PFSK-1 (cell line): ENCODE measurements around the gene PRSS33.

Experiments
- POLR2AphosphoS5 ChIP-seq: IDR thresholded peaks from 2 replicates; pipeline ENCODE4 v1.6.1; 2012; ENCODE audit warnings: low read depth, mild to moderate bottlenecking, control low read depth, low read length, moderate library complexity
- SIN3A ChIP-seq: IDR thresholded peaks from 2 replicates; pipeline ENCODE4 v1.6.1; 2012; ENCODE audit warnings: mild to moderate bottlenecking, low read length, moderate library complexity, borderline replicate concordance; ENCODE audit not compliant: insufficient read depth
- TF ChIP-seq, protein P1 (sequence below), 2 experiments: IDR thresholded peaks; 2 replicates each; pipeline versions ENCODE4 v1.6.1 to v1.8.0; 2011 to 2012; ENCODE audit warnings: low read depth in 2 of 2, low read length in 2 of 2, control low read depth in 1 of 2, inconsistent platforms in 1 of 2, mild to moderate bottlenecking in 1 of 2, moderate library complexity in 1 of 2; ENCODE audit not compliant: insufficient read depth in 1 of 2

DNA sequence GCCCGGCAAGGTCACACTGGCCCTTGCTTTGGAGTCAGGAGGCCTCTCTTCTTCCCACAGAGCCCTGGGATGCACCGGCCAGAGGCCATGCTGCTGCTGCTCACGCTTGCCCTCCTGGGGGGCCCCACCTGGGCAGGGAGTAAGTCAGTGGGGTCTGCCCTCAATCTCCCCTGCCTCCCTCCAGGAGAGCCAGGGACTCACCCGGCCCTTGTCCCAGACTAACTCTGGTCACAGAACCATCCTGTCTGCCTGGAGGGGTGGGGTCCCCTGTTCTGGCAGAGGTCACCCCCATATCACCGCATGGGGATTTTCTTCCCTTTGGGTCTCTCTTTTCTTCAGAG is 43.0 kb upstream of the PRSS33 start:
- no peak for TF ChIP-seq POLR2AphosphoS5
- TF ChIP-seq SIN3A: no peak
- TF ChIP-seq, protein P1, sequence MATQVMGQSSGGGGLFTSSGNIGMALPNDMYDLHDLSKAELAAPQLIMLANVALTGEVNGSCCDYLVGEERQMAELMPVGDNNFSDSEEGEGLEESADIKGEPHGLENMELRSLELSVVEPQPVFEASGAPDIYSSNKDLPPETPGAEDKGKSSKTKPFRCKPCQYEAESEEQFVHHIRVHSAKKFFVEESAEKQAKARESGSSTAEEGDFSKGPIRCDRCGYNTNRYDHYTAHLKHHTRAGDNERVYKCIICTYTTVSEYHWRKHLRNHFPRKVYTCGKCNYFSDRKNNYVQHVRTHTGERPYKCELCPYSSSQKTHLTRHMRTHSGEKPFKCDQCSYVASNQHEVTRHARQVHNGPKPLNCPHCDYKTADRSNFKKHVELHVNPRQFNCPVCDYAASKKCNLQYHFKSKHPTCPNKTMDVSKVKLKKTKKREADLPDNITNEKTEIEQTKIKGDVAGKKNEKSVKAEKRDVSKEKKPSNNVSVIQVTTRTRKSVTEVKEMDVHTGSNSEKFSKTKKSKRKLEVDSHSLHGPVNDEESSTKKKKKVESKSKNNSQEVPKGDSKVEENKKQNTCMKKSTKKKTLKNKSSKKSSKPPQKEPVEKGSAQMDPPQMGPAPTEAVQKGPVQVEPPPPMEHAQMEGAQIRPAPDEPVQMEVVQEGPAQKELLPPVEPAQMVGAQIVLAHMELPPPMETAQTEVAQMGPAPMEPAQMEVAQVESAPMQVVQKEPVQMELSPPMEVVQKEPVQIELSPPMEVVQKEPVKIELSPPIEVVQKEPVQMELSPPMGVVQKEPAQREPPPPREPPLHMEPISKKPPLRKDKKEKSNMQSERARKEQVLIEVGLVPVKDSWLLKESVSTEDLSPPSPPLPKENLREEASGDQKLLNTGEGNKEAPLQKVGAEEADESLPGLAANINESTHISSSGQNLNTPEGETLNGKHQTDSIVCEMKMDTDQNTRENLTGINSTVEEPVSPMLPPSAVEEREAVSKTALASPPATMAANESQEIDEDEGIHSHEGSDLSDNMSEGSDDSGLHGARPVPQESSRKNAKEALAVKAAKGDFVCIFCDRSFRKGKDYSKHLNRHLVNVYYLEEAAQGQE (IDR thresholded peaks at IDR 0.05; ENCODE audit: insufficient read depth in 1 of 2, low read depth in 2 of 2, low read length in 2 of 2): no peak
